LHCN-M2 (cell line): Measurements from ENCODE around the gene OSTF1. TPM values are rescaled to one million over a fixed set of nuclear protein-coding genes. Genes with fewer than 3 reads are reported as not detected.

Experiments used
- DNase-seq: peaks from one replicate; pipeline ENCODE4 v3.0.0-alpha.2; 2012; ENCODE audit warnings: low read depth
- polyA plus RNA-seq: library from polyadenylated mRNA; unstranded; fragments of >200 nt; gene quantifications from one replicate; pipeline ENCODE4 v1.2.1, GENCODE V29; 2012; ENCODE audit warnings: missing spikeins
- total RNA-seq: library from RNA; depleted of rRNA; stranded (reverse); fragments of >200 nt; gene quantifications from 2 replicates; pipeline ENCODE4 v1.2.3, GENCODE V29; 2014; rRNA removed

The OSTF1 gene
- 36.0 and 36.2 TPM in 2 replicates for total RNA-seq
- polyA plus RNA-seq, result 40.9 TPM

DNA sequence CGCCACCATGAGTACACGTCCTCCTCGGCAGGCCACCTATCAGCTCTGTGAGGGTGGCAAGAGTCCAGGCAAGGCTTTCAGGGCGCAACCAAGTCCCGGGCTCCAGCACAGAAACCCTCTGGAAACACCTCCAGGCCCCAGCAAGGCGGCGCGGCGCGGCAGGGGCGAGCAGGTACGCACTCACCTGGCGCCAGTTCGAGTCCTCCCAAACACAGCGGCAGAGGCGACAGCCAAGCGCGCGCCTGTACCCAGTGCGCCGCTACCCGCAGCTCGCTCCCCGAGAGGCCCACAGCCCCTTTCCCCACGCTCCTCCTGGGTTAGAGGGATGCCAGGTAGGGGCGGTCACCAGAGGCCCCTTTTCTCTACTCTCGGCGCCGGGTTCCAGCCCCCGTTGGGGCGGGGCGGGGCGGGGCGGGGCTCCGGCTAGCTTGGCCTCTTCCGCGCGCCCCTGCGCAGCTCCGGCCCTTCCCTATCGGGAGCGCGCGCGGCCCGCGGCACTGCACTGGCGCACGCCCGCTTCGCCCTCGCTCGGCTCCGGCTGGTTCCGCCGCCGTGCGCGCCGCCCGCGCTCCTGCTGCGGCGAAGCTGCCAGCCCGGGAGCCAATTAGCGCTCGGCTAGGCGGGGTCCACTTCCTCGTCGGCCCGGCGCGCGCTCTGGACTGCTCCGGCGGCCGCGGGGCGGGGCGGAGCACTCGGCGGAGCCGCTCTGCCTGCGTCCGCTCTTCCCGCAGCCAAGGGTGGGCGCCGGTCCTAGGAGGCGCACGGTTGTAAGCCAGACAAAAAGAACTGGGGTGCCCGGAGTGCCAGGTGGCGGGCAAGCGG lies at the start of gene OSTF1, which contains the start of gene NMRK1:
Gene OSTF1, plus strand, starts transcription at position 691 of the 822 bp plus-strand sequence. CDS start 179 bp downstream, outside the sequence.
Gene NMRK1, minus strand, starts transcription at position 332 of the 822 bp plus-strand sequence. CDS start 5,040 bp downstream, outside the sequence.
- peak; percentile 95 for DNase-seq

DNA sequence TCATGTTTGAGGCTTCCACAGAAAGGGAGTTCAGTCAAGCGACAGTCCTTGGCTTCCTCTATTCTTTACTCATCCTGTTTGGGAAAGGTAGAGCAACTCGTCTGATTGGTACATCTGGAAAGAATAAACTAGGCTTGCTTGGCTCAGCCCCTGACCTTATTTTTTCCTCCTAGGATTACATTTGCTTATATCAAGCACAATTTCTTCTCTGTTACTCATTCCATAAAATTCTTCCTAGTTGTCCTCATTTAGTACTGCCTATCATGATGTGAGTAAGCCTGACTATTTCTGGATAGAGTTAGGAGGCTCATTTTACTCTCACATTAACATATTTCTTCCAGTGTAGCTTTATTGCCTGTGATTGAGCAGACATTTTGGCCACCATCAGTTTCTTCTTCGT lies 49.3 kb upstream of the OSTF1 start:
- peak; percentile 57 for DNase-seq

GRCh38 chr9:75039801-75040200 lies 48.5 kb upstream of the OSTF1 start:
- DNase-seq, result no peak

DNA sequence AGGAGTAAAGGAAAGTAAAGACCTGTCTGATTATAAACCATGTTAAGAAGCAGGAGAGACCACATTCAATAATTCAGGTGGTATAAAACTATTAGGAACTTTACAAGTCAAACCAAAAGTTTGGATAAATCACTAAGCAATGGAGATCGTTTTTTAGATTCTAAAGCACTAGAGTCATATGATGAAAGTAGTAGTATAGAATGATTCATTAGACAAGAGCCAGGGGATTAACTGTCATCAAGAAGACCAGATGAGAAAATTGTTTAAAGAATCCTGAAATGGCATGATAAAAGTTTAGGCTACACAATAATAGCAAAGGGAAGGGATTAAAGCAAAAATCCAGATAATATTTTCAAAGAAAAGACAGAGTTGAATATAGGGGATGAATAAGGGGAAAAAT lies 47.3 kb upstream of the OSTF1 start:
- DNase-seq, result no peak

DNA sequence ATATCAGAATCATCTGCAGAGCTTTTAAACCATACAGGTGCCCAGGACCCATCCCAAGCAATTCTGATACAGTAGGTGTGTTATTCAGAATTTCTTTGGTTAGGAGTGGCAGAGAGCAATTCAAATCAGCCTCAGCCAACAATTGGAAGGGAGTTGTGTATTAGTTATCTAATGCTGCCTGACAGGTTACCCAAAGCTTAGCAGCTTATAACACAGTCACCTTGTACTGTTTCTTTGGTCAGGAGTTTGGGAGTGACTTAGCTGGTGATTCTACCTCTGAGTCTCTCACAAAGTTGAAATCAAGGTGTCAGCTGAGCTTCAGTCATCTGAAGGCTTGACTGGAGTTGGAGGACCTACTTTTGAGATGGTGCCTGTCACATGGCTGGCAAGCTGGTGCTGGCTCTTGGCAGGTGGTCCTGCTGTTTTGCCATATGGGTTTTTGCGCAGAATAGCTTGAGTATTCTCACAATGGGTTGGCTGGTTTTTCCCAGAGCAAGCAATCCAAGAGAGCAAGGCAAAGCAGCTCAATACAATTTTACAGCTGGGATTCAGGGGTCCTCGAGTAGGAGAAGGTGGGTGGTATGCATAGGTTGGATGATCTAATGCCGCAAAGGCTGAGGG lies 41.5 kb upstream of the OSTF1 start:
- DNase-seq, result no peak

DNA sequence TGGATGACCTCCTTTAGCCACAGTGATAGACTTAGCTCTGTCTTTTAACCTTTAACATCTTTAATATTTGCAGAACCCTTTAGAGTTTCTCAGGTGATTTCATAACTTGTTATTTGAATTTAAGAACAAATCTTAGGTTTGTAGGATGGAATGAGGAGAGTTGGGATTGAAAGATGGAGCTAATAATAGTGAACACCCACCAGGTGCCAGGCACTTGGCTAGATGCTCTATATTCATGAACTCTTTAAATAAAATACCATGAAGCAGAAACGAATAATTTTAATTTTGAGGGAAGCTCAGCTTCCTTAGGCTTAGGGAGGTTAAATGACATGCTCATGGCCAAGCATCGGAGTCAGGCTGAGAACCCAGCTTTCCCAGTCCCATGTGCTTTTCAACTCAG lies 40.8 kb upstream of the OSTF1 start:
- DNase-seq, result no peak

- DNase-seq, result no peak
Measured at GRCh38 chr9:75051285-75051684, 37.0 kb upstream of the OSTF1 start.

GRCh38 chr9:75053869-75054268 lies 34.4 kb upstream of the OSTF1 start:
- no peak for DNase-seq

GRCh38 chr9:75054368-75055001 lies 33.8 kb upstream of the OSTF1 start:
- DNase-seq, result no peak

DNA sequence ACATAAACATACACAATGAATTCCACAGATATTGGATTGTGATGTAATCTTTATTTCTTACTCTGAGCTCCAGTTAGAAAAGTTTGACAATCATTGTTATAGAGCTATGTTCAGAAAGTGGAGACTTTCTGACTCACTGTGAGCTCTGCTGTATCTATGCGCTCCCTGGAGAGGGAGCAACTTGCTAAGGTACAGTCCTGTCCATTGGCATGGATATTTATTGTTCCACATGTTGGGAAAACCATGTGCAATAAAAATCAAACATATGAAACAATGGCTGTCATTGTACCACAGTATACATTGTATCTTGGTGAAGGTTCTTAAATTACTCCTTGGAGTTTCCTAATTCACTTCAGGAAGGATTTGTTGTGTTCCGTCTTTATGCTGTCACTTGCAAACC lies 27.1 kb upstream of the OSTF1 start:
- DNase-seq, result no peak

- DNase-seq, result peak; percentile 63
Measured at GRCh38 chr9:75063556-75064305, 24.6 kb upstream of the OSTF1 start.

DNA sequence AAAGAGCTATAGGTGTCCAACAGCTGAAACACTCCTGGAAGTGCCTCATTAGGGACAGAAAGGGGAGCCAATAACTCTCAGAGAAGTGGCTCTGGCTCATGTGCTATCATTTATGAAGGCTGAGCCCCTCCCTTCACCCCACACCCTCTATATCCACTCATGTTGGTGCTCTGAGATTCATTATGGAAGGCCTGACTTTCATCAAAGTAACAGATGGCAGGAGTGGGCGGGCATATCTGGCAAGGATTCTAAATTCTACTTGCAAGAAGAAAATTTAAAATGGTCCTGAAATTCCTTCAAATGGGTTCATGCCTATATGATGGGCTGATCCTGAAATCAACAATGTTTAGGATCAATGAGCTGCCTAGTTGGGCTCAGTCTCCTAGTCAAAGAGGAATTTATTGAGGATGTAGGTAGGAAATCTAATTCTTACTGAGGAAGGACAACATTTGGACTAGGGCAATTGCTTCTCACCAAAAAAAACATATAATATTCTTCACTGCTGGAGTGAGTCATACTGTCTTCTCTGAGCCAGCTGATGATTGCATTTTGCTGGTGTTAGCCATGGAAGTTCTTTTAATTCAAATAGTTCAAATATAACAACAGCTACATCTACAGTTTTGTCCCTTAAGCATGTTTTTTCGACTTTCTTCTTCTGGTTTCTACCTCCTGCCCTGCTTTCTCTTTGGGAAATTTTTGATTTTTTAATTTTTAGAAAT lies 23.8 kb upstream of the OSTF1 start:
- DNase-seq, result peak; percentile 65

DNA sequence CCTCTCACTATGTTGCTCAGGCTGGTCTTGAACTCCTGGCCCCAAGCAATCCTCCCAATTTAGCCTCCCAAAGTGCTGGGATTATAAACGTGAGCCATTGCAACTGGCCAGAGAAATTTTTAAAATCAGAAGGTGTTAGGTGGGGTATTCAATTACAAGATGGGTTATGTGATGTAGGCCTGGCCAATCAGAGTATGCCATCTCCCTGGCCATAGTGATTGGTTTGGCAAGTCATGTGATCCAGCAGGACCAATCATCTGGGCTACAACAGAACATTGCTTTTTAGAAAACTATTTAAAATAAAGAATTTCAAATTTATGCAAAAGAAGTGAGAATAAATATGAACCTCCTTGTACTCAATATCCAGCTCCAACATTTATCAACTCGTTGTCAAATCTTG lies 22.8 kb upstream of the OSTF1 start:
- no peak for DNase-seq

DNA sequence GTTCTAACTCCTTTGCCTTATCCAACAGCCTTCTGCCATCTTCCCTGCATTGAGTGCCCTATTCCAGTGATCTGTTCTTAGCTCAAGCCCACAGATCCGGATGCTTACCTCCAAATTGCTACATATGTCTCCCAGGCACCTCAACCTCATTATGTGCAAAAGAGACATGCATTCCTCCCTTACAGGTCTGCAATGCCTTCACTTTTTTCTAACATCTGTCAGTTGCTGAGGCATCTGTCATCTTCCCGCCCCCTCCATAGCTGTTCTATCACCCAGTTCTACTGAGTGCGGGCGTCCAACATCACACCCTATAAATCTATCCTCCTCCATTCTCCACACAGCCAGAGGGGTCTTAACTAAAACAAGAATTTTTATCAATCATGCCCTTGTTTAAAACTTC lies 20.4 kb upstream of the OSTF1 start:
- no peak for DNase-seq

GRCh38 chr9:75069171-75069570 lies 19.1 kb upstream of the OSTF1 start:
- DNase-seq, result no peak

DNA sequence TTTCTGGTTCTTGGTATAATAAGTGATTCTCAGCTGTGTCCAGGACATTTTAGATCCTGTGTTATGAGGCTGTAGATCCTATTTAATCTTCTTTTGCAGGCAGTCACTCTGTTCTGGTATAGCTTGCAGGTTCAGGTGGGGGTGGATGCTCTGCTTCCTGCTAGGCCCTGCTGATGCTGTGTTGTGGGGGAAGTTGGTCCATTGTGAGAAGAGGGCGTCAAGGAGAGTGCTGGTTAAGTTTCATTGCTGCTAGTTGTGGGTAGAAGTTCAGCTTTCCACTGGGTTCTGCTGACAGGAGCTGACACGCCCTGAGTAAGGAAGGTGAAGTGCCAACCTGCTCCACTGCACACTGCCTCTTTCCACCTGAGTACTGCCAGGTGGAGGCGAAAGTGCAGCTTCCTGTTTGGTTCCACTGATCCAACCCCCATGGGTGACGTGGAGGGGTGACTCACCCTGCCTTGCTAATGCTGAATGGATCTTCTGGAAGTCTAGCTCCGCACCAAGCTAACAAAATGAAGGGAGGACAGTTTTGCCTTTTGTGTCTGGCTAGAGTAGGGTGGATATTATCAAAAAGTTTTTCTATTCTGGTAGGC lies 16.7 kb upstream of the OSTF1 start:
- no peak for DNase-seq

- DNase-seq, result no peak
Measured at GRCh38 chr9:75072895-75073294, 15.4 kb upstream of the OSTF1 start.

DNA sequence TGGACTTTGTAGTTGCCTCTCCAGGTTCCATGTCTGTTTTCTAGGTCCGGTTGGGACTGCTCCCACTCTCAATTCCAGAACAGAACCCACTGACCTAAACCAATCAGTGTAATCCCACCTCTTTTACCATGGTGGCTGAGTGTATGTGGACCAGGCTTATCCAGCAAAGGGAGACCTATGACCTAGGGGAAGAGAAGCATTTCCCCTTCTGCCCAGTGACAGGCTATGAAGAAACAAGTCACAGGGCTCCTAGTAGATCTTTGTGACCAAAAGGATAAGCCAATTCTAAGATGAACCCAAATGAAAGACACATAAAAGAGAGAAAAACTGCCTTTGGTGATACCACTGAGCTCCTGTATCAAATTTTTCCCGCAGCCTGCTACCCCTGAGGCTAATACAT lies 6.7 kb upstream of the OSTF1 start:
- no peak for DNase-seq

DNA sequence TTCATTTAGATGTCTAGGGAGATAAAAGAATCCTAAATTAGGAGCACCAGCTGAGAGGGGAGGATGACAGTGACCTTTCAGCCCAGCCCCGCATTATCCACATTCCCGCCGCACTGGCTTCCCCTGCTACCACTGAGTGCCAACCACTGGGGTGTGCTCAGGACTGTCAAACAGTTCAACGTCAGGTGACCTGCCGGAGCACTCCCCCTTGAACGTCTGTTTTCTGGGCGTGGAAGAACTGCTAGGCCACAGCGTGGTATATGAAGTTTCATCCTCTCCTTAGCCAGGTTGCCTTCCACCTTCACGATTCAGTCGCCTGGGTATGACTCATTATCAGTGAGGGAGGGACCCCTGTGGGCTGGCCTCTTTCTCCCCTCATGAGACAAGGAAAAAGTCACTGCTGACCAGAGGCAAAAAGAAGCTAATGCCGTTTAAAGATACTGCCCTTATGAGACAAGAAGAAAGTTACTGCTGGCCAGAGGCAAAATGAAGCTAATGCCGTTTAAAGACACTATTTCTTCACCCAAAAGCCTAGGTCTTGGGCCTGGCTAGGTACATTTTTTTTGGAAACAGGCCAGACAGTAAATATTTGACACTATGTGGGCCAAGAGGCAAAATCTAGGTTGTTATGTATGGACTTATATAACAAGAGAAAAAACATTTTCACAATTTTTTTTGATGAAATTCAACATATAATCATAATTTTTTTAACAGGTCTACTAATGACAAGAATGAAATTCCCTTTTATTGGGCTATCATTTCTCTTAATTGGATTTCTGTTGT lies 4.9 kb upstream of the OSTF1 start:
- DNase-seq, result no peak
